Stimulated activated CD8-positive, alpha-beta memory T cell treated with anti-CD3 and anti-CD28 coated beads, Interleukin-12 subunit alpha, Interleukin-12 subunit beta, amount 100 ng/mL, for 4 hours (primary cell): ENCODE measurements around the gene SRCIN1.

Experiments
- DNase-seq: peaks from one replicate; pipeline ENCODE4 v3.0.0-alpha.2; 2020; ENCODE audit warnings: low read depth

The SRCIN1 gene

DNA sequence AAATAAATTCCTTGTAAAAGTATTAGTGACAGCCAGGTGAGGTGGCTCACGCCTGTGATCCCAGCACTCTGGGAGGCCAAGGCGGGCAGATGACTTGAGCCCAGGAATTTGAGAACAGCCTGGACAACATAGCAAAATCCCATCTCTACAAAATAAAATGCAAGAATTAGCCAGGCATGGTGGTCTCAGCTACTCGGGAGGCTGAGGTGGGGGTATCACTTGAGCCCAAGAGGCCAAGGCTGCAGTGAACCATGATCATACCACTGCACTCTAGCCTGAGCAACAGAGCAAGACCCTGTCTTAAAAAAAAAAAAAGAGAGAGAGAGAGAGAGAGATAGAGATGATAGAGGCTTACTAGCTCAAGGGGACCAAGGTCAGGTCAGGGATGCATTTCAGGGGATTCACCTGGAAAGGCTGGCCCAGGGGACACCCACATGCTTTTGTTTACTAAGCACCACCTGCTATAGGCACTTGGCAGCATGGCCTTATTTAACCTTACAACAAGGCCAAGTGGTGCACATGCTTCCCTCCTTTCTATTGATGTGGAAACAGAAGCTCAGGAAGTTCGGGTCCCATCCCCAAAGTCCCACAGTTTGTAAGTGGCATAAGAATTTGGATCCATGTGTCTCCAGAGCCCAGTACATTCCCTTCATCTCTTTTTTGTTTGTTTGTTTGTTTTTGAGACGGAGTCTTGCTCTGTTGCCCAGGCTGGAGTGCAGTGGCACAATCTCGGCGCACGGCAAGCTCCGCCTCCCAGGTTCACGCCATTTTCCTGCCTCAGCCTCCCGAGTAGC is 12.4 kb upstream of the SRCIN1 start:
- no peak for DNase-seq

DNA sequence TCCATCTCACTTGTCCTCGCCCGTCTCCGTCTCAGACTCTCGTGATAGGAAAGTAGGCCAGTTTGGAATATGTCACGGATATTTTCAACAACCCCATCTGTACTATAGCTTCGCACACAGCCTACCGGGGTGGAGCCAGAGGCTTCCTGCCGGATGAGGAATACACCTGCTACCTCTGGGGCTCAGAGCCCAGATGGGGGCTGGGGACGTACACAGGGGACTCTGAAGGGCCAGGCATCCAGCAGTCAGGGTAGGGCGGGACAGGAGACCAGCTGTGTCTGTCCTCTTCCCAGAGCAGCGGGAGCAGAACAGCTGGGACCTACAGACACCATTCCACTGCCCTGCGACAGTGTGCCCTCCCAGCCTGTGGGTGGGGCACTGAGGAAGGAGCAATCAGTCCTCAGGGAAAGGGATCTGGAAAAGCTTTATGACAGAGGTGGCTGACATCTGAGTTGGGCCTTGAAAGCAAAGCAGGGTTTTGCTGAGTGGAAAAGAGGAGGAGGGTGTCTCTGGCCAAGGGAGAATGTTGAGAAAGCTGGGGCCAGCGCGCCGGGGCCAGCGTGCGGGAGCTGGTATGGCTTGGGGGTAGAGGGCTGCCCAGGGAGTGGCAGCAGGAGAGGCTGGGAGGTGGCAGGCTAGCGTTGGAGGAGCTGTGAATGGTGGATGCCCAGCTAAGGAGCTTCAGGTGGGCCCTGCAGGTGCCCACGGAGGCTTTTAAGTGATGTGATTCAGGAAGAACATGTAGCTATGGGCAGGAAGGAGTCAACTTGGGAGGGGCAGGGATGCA is 11.5 kb upstream of the SRCIN1 start:
- no peak for DNase-seq

DNA sequence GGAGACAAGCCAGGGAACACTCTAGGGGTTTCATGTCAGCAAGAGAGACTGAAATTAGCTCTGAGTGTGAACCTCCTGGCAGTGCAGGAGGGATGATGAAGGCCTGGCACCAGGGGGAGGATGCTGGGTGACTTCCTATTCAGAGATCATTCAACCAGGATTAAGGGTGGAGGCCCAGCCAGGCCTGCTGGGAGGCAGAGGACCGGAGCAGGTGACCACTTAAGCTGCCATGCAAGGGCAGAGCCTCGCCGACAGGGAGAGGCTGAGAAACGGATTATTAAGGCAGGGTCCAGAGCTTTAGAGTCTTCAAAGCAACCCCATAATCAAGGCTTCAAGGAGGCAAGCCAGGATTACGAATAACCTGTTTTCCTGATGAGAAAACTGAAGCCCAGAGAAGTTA is 10.6 kb upstream of the SRCIN1 start:
- DNase-seq: no peak

DNA sequence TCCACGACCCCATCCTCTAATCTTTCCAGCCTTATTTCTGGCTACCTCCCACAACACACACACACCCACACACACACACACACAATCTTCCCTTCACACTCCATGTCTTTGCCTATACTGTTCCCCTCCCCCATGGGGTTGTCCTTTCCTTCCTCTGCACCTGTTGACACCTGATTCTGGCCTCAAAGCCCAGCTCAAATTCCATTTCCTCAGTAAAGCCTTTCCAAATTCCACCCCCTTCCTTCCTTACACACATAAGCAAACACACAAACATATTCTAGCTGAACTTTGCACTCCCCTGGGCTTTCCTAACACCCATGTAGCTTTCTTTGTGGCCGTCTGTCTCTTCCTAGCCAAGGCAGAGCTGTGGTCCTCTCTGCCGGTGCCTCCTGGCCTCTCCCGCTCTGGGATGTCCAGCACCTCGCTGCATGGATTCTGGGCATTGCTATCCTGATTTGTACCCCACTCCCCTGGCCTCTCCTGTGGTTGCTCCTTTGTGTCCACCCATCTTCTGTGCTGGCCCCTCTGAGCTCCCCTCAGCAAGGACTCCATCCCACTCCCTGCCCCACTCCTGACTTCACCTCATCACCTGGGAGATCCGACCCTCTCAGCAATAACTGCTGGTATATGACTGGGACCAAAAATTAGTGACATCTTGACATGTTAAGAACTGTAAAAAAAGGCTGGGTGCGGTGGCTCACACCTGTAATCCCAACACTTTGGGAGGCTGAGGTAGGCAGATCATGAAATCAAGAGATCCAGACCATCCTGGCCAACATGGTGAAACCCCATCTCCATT is 8.4 kb upstream of the SRCIN1 start:
- no peak for DNase-seq

DNA sequence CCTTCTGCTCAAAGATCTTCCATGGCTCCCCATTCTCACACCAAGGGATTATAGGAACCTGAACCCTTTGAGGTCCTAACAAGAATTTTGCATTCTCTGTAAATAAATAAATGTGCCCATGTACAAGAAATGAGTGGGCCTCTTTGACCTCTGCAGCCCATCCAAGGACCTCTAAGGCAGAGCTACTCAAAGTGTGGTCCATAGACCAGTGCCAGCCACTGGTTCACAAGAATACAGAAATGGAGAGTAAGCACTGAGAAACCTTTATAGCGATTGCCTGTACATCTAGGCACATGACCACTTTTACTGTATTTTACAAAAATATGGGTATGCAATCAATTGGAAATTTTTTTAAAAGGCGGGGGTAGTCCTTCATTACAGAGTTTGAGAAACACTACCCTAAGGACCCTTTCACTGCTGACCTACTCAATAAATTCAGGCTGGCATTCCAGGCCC is 7.8 kb upstream of the SRCIN1 start:
- DNase-seq: no peak

DNA sequence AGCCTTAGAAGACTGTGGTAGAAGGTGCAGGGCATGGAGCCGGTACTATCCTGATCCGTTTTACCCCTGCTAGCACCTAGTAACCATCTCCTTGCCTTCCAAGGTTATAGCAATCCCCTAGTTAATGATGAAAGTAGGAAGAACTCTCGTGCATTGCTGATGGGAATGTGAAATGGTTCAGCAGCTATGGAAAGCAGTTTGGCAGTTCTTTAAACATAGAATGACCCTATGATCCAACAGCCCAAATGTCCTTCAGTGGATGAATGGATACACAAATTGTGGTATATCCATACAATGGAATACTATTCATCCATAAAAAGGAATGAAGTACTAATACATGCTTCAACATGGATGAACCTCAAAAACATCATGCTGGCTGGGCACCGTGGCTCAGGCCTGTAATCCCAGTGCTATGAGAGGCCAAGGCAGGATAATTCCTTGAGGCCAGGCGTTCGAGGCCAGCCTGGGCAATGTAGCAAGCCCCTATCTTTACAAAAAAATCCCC is 6.2 kb upstream of the SRCIN1 start:
- no peak for DNase-seq

DNA sequence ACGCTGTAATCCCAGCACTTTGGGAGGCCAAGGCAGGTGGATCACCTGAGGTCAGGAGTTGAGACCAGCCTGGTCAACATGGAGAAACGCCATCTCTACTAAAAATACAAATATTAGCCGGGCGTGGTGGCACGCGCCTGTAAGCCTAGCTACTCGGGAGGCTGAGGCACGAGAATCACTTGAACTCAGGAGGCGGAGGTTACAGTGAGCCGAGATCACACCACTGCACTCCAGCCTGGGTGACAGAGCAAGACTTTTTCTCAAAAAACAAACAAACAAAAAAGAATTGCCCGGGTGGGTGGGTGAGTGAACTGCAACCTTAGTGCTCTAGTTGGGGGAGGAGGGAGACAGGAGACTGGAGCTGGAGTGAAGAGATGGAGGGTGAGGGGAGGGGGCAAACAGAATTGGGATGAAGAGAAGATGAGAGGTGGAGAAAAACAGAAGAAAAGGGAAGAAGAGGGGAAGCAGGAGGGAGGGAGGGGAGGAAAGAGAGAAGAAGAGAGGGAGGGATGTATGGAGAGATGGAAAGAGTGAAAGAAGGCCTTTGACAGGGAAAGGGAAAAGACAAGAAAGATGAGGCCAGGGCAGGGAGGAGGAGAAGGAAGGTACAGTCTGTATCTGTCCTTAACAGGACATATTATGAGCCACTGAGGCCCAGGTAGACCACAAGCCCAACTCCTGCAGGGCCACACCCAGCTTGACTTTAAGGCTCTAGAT is 5.5 kb upstream of the SRCIN1 start:
- no peak for DNase-seq

DNA sequence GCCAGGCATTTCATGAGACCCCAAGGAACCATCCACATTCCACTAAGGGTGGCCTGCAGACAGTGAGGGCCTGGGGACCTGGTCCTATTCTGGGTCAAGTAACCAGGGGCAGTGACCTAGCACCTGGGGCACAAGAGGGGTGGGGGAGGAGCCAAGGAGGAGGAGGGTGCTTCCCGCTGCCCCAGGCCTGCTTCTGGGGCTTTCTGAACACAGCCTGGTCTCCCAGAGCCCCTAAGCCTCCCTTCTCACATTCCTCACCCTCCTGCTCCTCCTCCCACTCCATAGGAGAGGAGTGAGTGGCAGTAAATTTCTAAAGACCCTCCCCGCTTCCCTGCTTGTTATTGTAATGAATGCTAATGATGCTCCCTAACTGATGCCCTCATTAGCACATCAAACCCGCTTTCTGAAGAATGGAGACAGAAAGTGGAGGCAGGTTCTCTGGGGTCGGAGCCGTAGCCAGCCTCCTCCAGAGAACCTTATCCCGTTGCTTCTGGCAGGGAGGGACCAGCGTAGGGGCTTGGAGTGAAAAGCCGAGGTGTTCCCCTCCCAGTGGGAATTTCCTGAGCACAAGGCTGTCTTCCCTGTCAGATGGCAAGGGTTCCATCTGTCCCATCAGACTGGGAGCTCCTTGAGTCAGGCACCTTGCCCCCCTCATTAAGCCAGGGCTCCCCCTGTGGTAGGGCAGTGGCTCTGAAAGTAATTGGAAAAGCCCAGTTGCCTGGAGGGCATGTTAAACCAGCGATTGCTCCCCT is 3.7 kb upstream of the SRCIN1 start:
- no peak for DNase-seq

DNA sequence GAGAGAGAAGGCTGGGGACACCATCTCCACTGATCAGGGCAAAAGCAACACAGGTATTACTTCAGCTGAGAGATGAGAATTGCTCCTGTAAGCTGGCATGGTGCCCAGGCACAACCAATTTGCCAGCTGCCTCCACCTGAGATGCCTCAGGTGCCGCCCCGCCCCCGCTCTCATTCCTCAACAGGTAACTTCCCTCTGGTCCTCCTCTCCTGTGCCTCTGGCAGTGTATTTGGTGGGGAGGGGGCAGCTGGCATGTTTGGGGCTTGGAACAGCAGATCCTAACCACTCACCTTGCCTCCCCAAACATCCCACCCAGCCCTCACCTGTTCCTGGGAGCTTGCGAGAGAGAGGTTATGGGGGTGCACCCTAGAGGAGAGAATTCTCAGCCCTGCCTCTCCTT is 2.9 kb upstream of the SRCIN1 start:
- DNase-seq: no peak

DNA sequence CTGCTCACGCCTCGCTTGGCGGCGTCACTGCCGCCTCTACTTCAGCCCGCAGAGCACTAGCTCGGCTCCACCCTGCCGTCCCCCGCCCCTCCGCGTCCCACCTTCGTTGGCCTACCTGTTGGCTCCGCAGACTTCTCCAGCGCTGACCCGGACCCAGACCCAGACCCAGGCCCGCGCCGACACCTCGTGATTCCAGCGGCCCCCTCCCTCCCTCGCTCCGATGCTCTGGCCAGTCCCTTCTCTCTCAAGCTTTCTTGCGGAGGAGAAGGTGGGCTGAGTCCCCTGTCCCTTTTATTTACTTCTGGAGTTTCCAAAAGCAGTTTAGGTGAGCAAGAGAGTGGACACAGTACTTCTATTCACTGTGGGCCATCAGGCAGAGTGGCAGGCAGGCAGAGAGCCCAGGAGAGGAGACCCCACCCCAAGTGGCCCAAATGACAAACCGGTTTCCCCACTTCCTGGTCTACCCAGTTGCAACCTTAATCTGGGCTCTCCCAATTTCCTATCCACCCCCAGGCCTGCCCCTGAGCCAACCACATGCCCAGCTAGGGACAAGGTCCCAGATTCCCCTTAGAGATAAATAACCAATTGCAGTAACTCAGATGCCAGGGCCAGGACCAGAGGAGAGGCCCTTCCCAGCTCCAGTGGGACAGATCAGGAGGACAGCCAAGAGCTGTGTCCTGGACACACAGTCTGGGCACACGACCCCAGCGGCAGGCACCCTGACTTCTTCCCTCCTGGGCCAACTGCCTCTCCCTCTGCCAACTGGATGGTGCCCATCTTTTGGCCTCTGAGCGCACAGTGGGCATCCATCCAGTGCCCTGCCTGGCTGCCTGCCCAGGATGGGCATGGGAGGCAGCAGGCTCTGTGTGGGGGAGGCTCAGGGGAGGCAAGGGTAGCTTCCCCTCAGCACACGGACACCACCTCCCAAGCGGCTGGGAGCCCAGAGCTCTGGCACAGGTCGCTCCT is 1.2 kb upstream of the SRCIN1 start:
- DNase-seq: no peak

DNA sequence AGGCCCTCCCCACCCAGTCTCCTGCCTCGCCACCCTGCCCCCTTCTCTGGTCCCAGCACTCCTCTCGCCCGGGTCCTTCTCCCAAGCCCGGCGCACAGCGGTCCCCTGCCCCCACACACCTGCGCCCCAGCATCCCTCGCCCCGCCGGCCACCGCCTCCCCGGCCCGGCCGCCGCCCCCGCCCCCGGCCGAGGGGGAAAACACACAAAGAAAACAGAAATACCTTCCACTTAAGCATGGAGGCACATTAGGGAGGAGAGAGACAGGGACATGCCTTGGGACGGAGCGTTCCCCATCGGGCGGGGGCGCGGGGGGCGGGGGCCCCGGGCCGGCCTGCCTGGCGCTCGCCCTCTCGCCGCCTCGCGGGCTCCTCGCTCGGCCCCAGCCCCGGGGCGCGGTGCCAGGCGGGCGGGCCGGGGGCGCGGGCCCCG is 326 bp downstream of the SRCIN1 start:
- DNase-seq: no peak

DNA sequence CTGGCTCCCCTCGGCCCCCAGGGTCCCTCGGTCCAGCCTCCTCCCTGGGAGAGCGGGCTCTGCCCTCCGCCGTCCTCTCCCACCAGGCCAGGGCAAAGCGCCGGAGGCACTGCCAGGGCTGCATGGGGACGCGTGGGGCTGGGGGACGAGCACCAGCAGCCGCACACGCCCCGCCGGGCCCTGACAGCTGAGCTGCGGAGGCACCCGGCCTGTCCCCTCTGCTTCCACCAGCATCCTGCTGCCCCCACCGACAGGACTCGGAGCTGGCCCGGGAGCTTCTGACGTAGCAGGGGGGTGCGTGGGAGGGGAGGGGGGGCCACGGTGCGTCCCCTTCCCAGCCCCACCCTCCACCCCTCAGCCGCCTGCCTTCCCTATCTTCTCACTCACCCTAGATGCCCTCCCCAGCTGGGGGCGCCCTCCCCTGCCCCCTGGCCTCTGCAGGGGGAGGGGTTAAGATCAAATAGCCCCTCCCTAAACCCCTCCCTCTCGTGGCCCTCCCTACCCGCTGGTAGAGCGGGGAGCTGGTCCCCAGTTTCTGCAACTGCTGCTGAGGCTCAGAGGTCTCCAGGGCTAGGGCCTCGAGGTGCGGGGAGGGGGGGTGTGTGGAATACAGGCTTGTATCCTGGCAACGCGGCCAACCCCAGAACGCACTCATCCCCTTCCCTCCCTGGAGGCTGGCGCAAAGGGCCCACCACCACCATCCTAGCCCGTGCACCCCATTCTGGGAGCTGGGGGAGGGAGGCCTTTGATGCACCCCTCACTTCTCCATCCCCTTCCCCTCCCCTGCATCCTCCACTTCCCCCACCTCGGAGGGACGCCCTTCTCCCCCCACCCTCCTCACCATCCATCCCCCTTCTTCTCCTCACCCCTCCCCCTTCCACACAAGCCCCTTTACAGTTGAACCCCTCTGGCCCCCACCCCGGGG is 1.0 kb downstream of the SRCIN1 start:
- DNase-seq: no peak

DNA sequence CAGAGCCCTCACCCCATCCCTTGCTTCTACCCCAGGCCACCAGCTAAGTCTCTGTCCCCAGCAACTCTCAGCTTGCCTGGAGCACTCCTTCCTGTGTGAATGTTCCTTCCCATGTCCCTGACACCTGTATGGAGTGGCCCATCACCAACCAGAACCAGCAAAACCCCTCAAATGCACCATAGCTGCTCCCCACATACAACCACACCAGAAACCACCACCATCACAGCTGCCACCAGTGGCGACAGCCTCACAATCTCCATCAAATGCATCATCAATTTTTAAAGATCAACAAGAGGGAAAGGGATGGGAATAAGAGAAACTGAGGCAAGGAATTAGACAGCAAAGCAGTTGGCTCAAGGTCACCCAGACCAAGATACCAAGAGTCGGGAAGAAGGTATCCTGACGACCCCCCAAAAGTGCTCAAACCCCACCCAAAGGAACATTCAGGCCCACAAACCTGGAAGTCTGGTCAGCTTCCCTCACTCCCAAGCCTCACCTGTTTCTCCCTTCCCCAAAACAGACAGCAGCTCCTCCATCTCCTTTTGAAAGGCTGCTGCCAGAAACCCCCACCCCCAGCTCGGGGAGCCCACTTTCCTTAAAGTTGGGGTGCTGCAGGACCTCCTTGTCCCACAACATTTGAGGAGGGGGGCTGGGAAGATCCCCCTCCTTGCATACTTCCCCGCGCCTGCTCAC is 1.8 kb downstream of the SRCIN1 start:
- no peak for DNase-seq

DNA sequence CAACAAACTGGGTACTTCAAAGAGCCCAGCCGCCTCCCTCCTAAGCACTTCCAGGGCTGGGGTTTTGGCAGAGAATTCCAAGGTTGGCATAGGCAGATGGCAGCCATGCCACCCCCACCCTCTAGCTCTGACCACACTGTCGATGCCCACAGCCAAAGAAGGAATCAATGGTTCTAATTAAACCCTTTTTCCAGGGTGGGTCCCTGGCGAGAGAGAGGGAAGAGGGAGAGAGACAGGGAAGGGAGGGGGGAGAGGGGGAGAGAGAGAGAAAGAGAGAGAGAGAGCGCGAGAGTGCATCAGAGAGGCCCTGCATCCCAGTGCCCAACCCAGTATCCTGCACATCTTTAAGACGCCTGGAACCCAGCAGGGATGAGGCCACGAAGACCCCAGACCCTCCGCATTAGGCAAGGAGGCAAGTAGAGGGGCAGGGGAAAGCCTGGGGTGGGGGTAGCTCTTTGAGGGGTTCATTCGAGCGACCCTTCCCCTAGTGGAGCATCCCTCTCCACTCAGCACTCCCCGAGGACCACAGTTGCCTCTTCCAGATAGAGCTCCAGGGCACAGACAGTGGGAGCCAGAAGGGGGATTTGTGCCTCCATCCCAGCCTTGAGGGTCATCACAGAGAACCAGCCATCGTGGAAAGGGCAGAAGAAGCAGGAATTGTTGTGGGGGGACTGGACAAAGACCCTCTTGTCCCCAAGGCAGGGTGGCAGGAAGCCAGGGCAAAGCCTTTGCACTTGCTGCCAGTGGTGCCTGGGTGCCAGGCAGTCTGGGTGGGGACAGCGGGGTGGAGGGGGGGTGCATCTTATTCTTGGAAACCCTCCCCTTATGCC is 2.6 kb downstream of the SRCIN1 start:
- no peak for DNase-seq

DNA sequence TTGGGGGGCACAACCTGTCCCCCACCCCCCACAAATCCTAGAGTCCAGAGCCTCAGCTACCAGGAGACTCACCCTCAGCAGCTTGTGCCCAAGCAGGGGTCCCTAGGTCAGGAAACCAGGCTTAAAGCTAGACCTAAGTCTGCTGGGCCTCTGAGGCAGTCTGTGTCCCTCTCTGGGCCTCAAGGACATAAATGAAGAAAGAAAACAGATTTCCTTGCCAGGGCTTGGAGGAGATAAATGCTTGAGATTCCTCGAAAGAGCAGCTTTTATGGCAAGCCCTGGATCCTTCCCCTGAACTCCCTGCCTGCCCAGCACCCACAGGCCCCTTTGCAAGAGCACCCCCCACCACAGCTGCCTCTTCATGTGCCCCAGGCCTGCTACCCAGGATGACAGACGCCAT is 3.3 kb downstream of the SRCIN1 start:
- DNase-seq: no peak

DNA sequence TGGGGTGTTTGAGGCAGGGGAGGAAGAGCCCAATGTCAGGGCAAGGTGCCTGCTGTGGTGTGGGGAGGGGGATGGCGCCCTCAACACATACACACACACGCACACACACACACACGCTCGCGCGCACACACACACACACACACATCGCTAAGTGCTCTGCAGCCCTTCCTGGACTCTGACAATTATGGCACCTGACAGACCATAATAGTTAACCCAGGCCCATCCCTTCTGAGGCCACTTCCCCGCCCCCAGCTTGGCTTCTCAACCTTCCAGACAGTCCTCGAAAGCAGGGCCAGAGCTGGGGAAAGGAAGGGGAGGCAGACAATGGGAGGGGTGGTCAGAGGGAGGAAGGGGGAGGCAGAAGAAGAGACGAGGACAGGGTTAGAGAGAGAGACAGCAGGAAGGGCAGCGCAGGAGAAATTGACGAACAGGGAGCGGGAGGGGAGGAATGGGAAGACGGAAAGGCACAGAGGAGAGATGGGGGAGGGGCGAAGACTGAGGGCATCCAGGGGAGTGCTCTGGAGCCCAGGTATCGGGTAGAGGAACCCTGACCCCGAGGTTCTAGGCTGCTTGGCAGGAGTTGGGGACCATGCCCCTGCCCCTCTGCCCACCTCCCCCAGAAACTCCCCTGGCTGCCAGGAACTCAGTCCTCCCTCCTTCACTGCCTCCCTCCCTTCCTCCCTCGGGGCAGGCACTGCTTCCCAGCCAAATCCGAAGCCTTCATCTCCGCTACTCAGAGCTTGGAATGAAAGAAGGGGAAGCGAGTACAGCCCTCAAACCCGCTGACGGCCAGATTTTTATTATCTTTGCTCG is 4.0 kb downstream of the SRCIN1 start:
- DNase-seq: no peak
